Fibroblast of skin of left biceps (primary cell): Measurements from ENCODE around the gene PGAP3.
A peak's percentile ranks its signal among the peaks of the same experiment; 100 is the strongest.

Experiments
- DNase-seq, 2 experiments: peaks; one replicate each; pipeline ENCODE4 v3.0.0-alpha.2; 2013; ENCODE audit warnings: low read depth in 2 of 2

Gene PGAP3

DNA sequence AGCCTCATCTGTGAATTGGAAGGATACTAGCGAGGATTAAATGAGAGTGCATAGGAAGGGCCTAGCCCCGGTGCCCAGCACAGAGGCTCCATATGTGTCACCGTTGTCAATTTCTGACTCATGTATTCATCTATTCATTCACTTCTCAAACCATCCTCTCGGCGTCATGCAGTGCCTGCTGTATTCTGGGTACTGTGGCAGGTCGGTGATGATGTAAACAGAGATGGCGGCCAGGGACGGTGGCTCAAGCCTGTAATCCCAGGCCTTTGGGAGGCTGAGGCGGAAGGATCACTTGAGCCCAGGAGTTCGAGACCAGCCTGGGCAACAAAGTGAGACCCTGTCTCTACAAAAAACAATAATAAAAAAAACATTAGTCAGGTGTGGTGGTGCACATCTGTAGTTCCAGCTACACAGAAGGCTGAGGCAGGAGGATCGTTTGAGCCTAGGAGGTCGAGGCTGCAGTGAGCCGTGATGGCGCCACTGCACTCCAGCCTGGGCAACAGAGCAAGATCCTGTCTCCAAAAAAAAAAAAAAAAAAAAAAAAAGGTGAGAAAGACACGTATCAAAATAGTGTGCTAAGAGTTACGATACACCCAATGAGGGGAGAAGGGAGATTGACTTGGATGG is 65.4 kb downstream of the PGAP3 start:
- no peak for DNase-seq

- DNase-seq = peak; percentile 35 to 40
Measured at GRCh38 chr17:39621523-39622379, 66.1 kb downstream of the PGAP3 start.
